Endothelial cell of umbilical vein (primary cell): Measurements from ENCODE around the gene CCM2. TPM values are rescaled to one million over a fixed set of nuclear protein-coding genes. Genes with fewer than 3 reads are reported as not detected.
"Not testable (repeated sequence)": the region's sequence is repeated elsewhere in the genome, so short reads cannot be mapped to it uniquely, and the experiment has no call there.

ENCODE experiments used
- BruUV-seq: library from RNA; stranded (reverse); fragments of 400-500 nt; replicated peaks from 2 replicates; lab custom pipeline; 2021; lab: Mats Ljungman, UMichigan
- CTCF ChIA-PET: fragments of 300-600, 350-600 bp; sonication (Branson Sonifier 250); formaldehyde crosslinking; loops from one replicate; lab custom pipeline; 2021; ENCODE audit warnings: antibody characterized with exemption, inconsistent platforms; lab: Charles Lee
- POLR2A ChIA-PET: fragments of 300-600, 350-600 bp; sonication (Branson Sonifier 250); formaldehyde crosslinking; loops from one replicate; lab custom pipeline; 2021; ENCODE audit warnings: antibody characterized with exemption, inconsistent platforms; lab: Charles Lee
- DNase-seq: peaks from one replicate; pipeline ENCODE4 v3.0.0-alpha.2; 2011; ENCODE audit warnings: low read depth, low spot score
- FAIRE-seq: peaks from 2 replicates; lab custom pipeline; 2011; peaks lifted over from hg19 to GRCh38; lab: Jason Lieb, UNC
- H2AFZ ChIP-seq: 2 replicates; pipeline ENCODE4 v1.6.0; 2012; ENCODE audit warnings: low read depth, low read length, control low read depth, inconsistent platforms
- H3K27ac ChIP-seq: 2 replicates; pipeline ENCODE4 v1.5.1; 2011; ENCODE audit warnings: low read depth, mild to moderate bottlenecking, control low read depth, low read length, moderate library complexity; ENCODE audit not compliant: insufficient read depth
- H3K27me3 ChIP-seq, 2 experiments: 2 replicates each; pipeline versions ENCODE4 v1.6.0 to v1.6.1; 2011; ENCODE audit warnings: low read length in 2 of 2, mixed read lengths in 1 of 2; ENCODE audit not compliant: control insufficient read depth in 2 of 2, insufficient read depth in 2 of 2
- H3K36me3 ChIP-seq, 2 experiments: 2 replicates in 1 of 2; 3 replicates in 1 of 2; pipeline ENCODE4 v1.5.1; 2011; ENCODE audit warnings: low read length in 2 of 2, mild to moderate bottlenecking in 1 of 2, moderate library complexity in 1 of 2; ENCODE audit not compliant: control insufficient read depth in 2 of 2, insufficient read depth in 2 of 2; ENCODE audit errors: extremely low read depth in 1 of 2
- H3K4me1 ChIP-seq: 3 replicates; pipeline ENCODE4 v1.5.1; 2011; ENCODE audit warnings: mild to moderate bottlenecking, low read length; ENCODE audit not compliant: control insufficient read depth, insufficient read depth; ENCODE audit errors: extremely low read depth
- H3K4me2 ChIP-seq: 2 replicates; pipeline ENCODE4 v1.6.1; 2011; ENCODE audit warnings: low read length, control low read depth, mixed read lengths; ENCODE audit not compliant: insufficient read depth
- H3K4me3 ChIP-seq, 3 experiments: fragments of 200-600 bp in 1 of 3; sonication (generic), shearing (Covaris generic) in 1 of 3; replicated peaks in 1 of 3; 2 replicates each; pipeline ENCODE4 v1.5.1; 2011 to 2016; ENCODE audit warnings: control low read depth in 3 of 3, low read length in 3 of 3, mild to moderate bottlenecking in 2 of 3, inconsistent platforms in 1 of 3, low read depth in 1 of 3, moderate library complexity in 1 of 3; ENCODE audit not compliant: insufficient read depth in 1 of 3
- H3K79me2 ChIP-seq: 2 replicates; pipeline ENCODE4 v1.6.0; 2012; ENCODE audit warnings: low read length, inconsistent platforms; ENCODE audit not compliant: control insufficient read depth, insufficient read depth
- H3K9ac ChIP-seq: replicated peaks from 2 replicates; pipeline ENCODE3; 2011; ENCODE audit warnings: low read length, control low read depth; ENCODE audit not compliant: insufficient read depth; ENCODE audit errors: extremely low read depth
- H3K9me1 ChIP-seq: replicated peaks from 3 replicates; pipeline ENCODE4 v1.6.0; 2011; ENCODE audit warnings: mild to moderate bottlenecking, low read length; ENCODE audit not compliant: control insufficient read depth, insufficient read depth; ENCODE audit errors: extremely low read depth
- H3K9me3 ChIP-seq: replicated peaks from 2 replicates; pipeline ENCODE4 v1.5.1; 2012; ENCODE audit warnings: low read length, inconsistent platforms; ENCODE audit not compliant: control insufficient read depth, insufficient read depth
- H4K20me1 ChIP-seq: replicated peaks from 2 replicates; pipeline ENCODE3; 2011; ENCODE audit warnings: mild to moderate bottlenecking, low read length; ENCODE audit not compliant: control insufficient read depth, insufficient read depth; ENCODE audit errors: extremely low read depth
- CTCF ChIP-seq, 2 donors: IDR thresholded peaks; 1 replicate in 1 of 2; 2 replicates in 1 of 2; pipeline ENCODE4 v1.5.1; 2011; ENCODE audit warnings: low read length in 2 of 2, mild to moderate bottlenecking in 2 of 2, moderate library complexity in 2 of 2, control low read depth in 1 of 2, inconsistent platforms in 1 of 2, low read depth in 1 of 2; ENCODE audit not compliant: insufficient read depth in 1 of 2; ENCODE audit errors: extremely low read depth in 1 of 2
- EZH2 ChIP-seq: IDR thresholded peaks from 2 replicates; pipeline ENCODE4 v1.6.1; 2012; ENCODE audit warnings: borderline replicate concordance, low read depth, mild to moderate bottlenecking, moderate library complexity, low read length, inconsistent platforms; ENCODE audit not compliant: severe bottlenecking
- FOS ChIP-seq: IDR thresholded peaks from 2 replicates; pipeline ENCODE4 v1.6.1; 2011; ENCODE audit warnings: mild to moderate bottlenecking, low read length, moderate library complexity, borderline replicate concordance; ENCODE audit not compliant: insufficient read depth
- GATA2 ChIP-seq: IDR thresholded peaks from 2 replicates; pipeline ENCODE4 v1.7.0; 2011; ENCODE audit warnings: low read depth, mild to moderate bottlenecking, moderate library complexity, mixed read lengths, low read length; ENCODE audit not compliant: insufficient read length, insufficient read depth
- JUN ChIP-seq: IDR thresholded peaks from 2 replicates; pipeline ENCODE4 v1.6.1; 2011; ENCODE audit warnings: borderline replicate concordance, low read depth; ENCODE audit not compliant: insufficient read length, insufficient read depth
- MYC ChIP-seq: IDR thresholded peaks from one replicate; pipeline ENCODE4 v1.6.1; 2011; ENCODE audit warnings: mild to moderate bottlenecking, low read depth, low read length
- POLR2A ChIP-seq: IDR thresholded peaks from 2 replicates; pipeline ENCODE4 v1.6.1; 2012; ENCODE audit warnings: low read depth, mild to moderate bottlenecking, control low read depth, low read length
- POLR2AphosphoS5 ChIP-seq: IDR thresholded peaks from 2 replicates; pipeline ENCODE4 v1.6.1; 2012; ENCODE audit warnings: low read depth, mild to moderate bottlenecking, control low read depth, low read length, moderate library complexity; ENCODE audit not compliant: insufficient read depth
- dilution Hi-C: fragments of 300-500 bp; cut with MboI; formaldehyde crosslinking; loops from one replicate; pipeline ENCODE4 v1.15.0; 2019; ENCODE audit warnings: low sequenced_read_pairs; ENCODE audit not compliant: extremely low pct_ligation_motif_present
- intact Hi-C: fragments of 100-400 bp; cut with micrococcal nuclease; formaldehyde crosslinking; loops from one replicate; pipeline ENCODE4 v1.10.0; 2022
- polyA plus RNA-seq, 4 experiments: library from polyadenylated mRNA; depleted of rRNA in 3 of 4; stranded (reverse) in 3 of 4; unstranded in 1 of 4; fragments of >200 nt; gene quantifications; 2 replicates each; pipeline versions ENCODE4 v1.2.1 to v1.2.3, GENCODE V29; 2011 to 2012; ENCODE audit warnings: missing spikeins in 1 of 4
- total RNA-seq: library from RNA; stranded (reverse); gene quantifications from 2 replicates; pipeline ENCODE4 v1.2.3, GENCODE V29; 2021
- TF ChIP-seq, protein P1 (sequence below): IDR thresholded peaks from 2 replicates; pipeline ENCODE4 v1.6.1; 2011; ENCODE audit not compliant: insufficient read depth, insufficient read length

The CCM2 gene
- total and polyA plus RNA-seq, 2 donors (not counting 3 experiments of a cell fraction or from before 2014, with no cell fraction given): 66.1 to 70.4 TPM

DNA sequence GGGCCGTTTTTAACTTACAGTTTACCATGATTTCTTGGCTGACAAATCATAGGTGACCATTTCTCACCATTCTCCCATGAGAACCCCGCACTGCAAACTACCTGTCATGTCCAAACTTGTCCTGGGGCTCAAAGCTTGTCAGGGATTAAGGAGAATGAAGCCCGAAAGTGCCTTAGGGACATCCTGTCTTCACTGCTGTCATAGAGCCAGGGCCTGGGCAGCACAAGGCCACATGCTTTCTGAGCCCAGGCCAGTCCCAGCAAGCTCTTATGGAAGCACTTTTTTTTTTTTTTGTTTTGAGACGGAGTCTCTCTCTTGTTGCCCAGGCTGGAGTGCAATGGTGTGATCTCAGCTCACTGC lies 33.9 kb downstream of the CCM2 start:
- Histone ChIP-seq H3K4me1 (no peaks in the 10 kb centered on the region), H4K20me1 (peaks cover 4% of the 10 kb centered on the region), H3K4me2 (no peak overlapping the region), H3K79me2 (peaks cover 56% of the 10 kb centered on the region), H3K9ac (no peak overlapping the region), H2AFZ (no peak overlapping the region), H3K9me1 (no peaks in the 10 kb centered on the region), H3K4me3 (no peak overlapping the region), H3K9me3 (no peaks in the 10 kb centered on the region), H3K27ac (no peak overlapping the region), H3K36me3 (peaks cover 0 to 7% of the 10 kb centered on the region in 2 experiments), H3K27me3 (no peaks in the 10 kb centered on the region)
- TF ChIP-seq POLR2A (no peak), MYC (no peak), EZH2 (no peak), CTCF (IDR thresholded peaks at IDR 0.05; ENCODE audit: extremely low read depth in 1 of 2, insufficient read depth in 1 of 2, low read depth in 1 of 2, low read length in 2 of 2) (no peak), FOS (no peak), JUN (no peak), POLR2AphosphoS5 (no peak), GATA2 (no peak)
- TF ChIP-seq, protein P1, sequence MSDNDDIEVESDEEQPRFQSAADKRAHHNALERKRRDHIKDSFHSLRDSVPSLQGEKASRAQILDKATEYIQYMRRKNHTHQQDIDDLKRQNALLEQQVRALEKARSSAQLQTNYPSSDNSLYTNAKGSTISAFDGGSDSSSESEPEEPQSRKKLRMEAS: no peak
- dilution Hi-C loops: no loop called here
- intact Hi-C loops: no loop called here
- ChIA-PET CTCF (interaction anchor here (1.1 to 3.6 kb wide), 3 partner anchors 30 to 61 kb away, joined by 3 to 9 read pairs (median 8); no protein-coding TSS in a partner anchor), POLR2A (interaction anchor here (0.7 kb wide), 1 partner anchor 48 kb away, joined by 6 read pairs; no protein-coding TSS in a partner anchor)
- no peak for FAIRE-seq
- no peak for DNase-seq
- BruUV-seq: no TSS peak

DNA sequence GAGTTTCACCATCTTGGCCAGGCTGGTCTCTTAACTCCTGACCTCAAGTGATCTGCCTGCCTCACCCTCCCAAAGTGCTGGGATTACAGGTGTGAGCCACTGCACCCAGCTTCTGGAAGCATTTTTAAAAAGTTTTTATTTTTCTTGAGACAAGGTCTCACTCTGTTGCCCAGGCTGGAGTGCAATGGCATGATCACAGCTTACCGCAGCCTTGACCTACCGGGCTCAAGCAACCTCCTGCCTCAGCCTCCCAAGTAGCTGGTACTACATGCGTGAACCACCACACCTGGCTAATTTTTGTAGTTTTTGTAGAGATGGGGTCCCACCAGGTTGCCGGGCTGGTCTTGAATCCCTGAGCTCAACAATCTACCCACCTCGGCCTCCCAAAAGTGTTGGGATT lies 34.7 kb downstream of the CCM2 start:
- H3K4me1 ChIP-seq, dilution Hi-C loops, H4K20me1 ChIP-seq, H3K4me2 ChIP-seq, H3K9ac ChIP-seq, DNase-seq, FAIRE-seq, H2AFZ ChIP-seq, H3K36me3 ChIP-seq, intact Hi-C loops, POLR2A ChIA-PET, H3K4me3 ChIP-seq, H3K27me3 ChIP-seq, H3K27ac ChIP-seq, BruUV-seq, H3K9me3 ChIP-seq, H3K9me1 ChIP-seq: not testable (repeated sequence)
- CTCF ChIA-PET: interaction anchor here (1.1 to 3.6 kb wide), 2 partner anchors 29 to 61 kb away, joined by 3 to 9 read pairs; no protein-coding TSS in a partner anchor
- H3K79me2 ChIP-seq: peaks cover 51% of the 10 kb centered on the region
